Thyroid gland (tissue), 4 donors: ENCODE measurements around the gene CHST11. TPM values are rescaled to one million over a fixed set of nuclear protein-coding genes. Genes with fewer than 3 reads are reported as not detected.

ENCODE experiments used
- DNase-seq, 2 donors: peaks; one replicate each; pipeline ENCODE4 v3.0.0-alpha.2; 2019
- H3K27ac ChIP-seq, 3 donors: fragments of 200-600 bp; sonication (generic); 1 replicate in 2 of 3; 2 replicates in 1 of 3; pipeline ENCODE4 v1.5.1; 2016 to 2019; ENCODE audit warnings: mild to moderate bottlenecking in 1 of 3, moderate library complexity in 1 of 3
- H3K27me3 ChIP-seq: fragments of 200-600 bp; sonication (generic); one replicate; pipeline ENCODE4 v1.5.1; 2019
- H3K36me3 ChIP-seq, 2 donors: fragments of 200-600 bp; sonication (generic); one replicate each; pipeline ENCODE4 v1.5.1; 2016 to 2019
- H3K4me1 ChIP-seq, 2 donors: fragments of 200-600 bp; sonication (generic); one replicate each; pipeline ENCODE4 v1.5.1; 2017 to 2019
- H3K4me3 ChIP-seq, 3 donors: fragments of 200-600 bp; sonication (generic); replicated peaks in 1 of 3; 1 replicate in 2 of 3; 2 replicates in 1 of 3; pipeline ENCODE4 v1.5.1; 2016; ENCODE audit warnings: mild to moderate bottlenecking in 1 of 3
- H3K9me3 ChIP-seq: fragments of 200-600 bp; sonication (generic); one replicate; pipeline ENCODE4 v1.5.1; 2017
- CTCF ChIP-seq, 6 experiments: fragments of 200-600 bp in 3 of 6; fragments of 450-650 bp in 3 of 6; sonication (generic) in 3 of 6; IDR thresholded peaks; one replicate each; pipeline ENCODE4 v1.5.1; 2016 to 2019; ENCODE audit warnings: antibody characterized with exemption in 6 of 6, mild to moderate bottlenecking in 2 of 6, inconsistent platforms in 1 of 6, moderate library complexity in 1 of 6
- POLR2A ChIP-seq, 2 donors: fragments of 450-650 bp; IDR thresholded peaks; one replicate each; pipeline ENCODE4 v1.6.1; 2017; ENCODE audit warnings: antibody characterized with exemption in 2 of 2, mild to moderate bottlenecking in 2 of 2, moderate library complexity in 1 of 2
- WGBS, 2 donors: methylation state at CpG; one replicate each; pipeline ENCODE4 v1.1.5; 2017; 5-methylcytosine and 5-hydroxymethylcytosine counted together
- intact Hi-C: fragments of 100-400 bp; cut with DNase I; formaldehyde crosslinking; loops from one replicate; pipeline ENCODE4 v1.15.1; 2023
- total RNA-seq, 4 donors: library from RNA; depleted of rRNA; stranded (reverse); fragments of >200 nt; gene quantifications; one replicate each; pipeline ENCODE4 v1.2.3, GENCODE V29; 2016

CHST11 gene
- total RNA-seq, 4 donors from 2014 or later, result 6.9 to 11.6 (median 8.0) TPM

- H3K36me3 ChIP-seq, result no peaks in the 10 kb centered on the region
- no peaks in the 10 kb centered on the region for H3K27me3 ChIP-seq
- WGBS, 2 donors, result 84 to 90% methylated on average over 4 of the region's 4 CpGs
- intact Hi-C loops, result no loop called here
- no peaks in the 10 kb centered on the region for H3K4me1 ChIP-seq
- TF ChIP-seq CTCF (IDR thresholded peaks at IDR 0.05), result no peak
- TF ChIP-seq POLR2A (IDR thresholded peaks at IDR 0.05), result no peak
- no peak overlapping the region for H3K27ac ChIP-seq
- H3K9me3 ChIP-seq, result no peaks in the 10 kb centered on the region
- no peak for DNase-seq
- H3K4me3 ChIP-seq, result no peak overlapping the region
Measured at GRCh38 chr12:104634044-104634443, 177.3 kb downstream of the CHST11 start.

- WGBS, 2 donors, result 96 to 97% methylated on average over 3 of the region's 3 CpGs
- no peak for DNase-seq
- Histone ChIP-seq H3K27me3 (no peaks in the 10 kb centered on the region), H3K36me3 (no peaks in the 10 kb centered on the region), H3K4me3 (no peak overlapping the region), H3K9me3 (no peaks in the 10 kb centered on the region), H3K27ac (no peak overlapping the region), H3K4me1 (no peaks in the 10 kb centered on the region)
- TF ChIP-seq CTCF (IDR thresholded peaks at IDR 0.05) (no peak), POLR2A (IDR thresholded peaks at IDR 0.05) (no peak)
- intact Hi-C loops, result no loop called here
Measured at GRCh38 chr12:104634852-104635251, 178.1 kb downstream of the CHST11 start.

GRCh38 chr12:104635607-104636343 is 179.0 kb downstream of the CHST11 start:
- no peak overlapping the region for H3K4me3 ChIP-seq
- no peaks in the 10 kb centered on the region for H3K27me3 ChIP-seq
- 98 to 99% methylated on average over 6 of the region's 6 CpGs for WGBS, 2 donors
- H3K36me3 ChIP-seq, result no peaks in the 10 kb centered on the region
- no peaks in the 10 kb centered on the region for H3K9me3 ChIP-seq
- intact Hi-C loops, result no loop called here
- no peak for DNase-seq
- H3K4me1 ChIP-seq, result no peaks in the 10 kb centered on the region
- TF ChIP-seq POLR2A (IDR thresholded peaks at IDR 0.05) (no peak), CTCF (IDR thresholded peaks at IDR 0.05) (no peak)
- no peak overlapping the region for H3K27ac ChIP-seq

- H3K9me3 ChIP-seq, result no peaks in the 10 kb centered on the region
- no peaks in the 10 kb centered on the region for H3K27me3 ChIP-seq
- TF ChIP-seq CTCF (IDR thresholded peaks at IDR 0.05), result no peak
- no peak for TF ChIP-seq POLR2A (IDR thresholded peaks at IDR 0.05)
- no peak overlapping the region for H3K27ac ChIP-seq
- H3K4me1 ChIP-seq, result no peaks in the 10 kb centered on the region
- no peaks in the 10 kb centered on the region for H3K36me3 ChIP-seq
- intact Hi-C loops, result no loop called here
- 92 to 98% methylated on average over 2 of the region's 2 CpGs for WGBS, 2 donors
- no peak overlapping the region for H3K4me3 ChIP-seq
- no peak for DNase-seq
Measured at GRCh38 chr12:104636496-104636895, 179.7 kb downstream of the CHST11 start.

GRCh38 chr12:104637604-104638003 is 180.9 kb downstream of the CHST11 start:
- H3K36me3 ChIP-seq, result no peaks in the 10 kb centered on the region
- no peak for TF ChIP-seq POLR2A (IDR thresholded peaks at IDR 0.05)
- no peak for TF ChIP-seq CTCF (IDR thresholded peaks at IDR 0.05)
- 76 to 81% methylated on average over 6 of the region's 6 CpGs for WGBS, 2 donors
- no peak for DNase-seq
- no peaks in the 10 kb centered on the region for H3K4me1 ChIP-seq
- intact Hi-C loops, result no loop called here
- H3K4me3 ChIP-seq, result no peak overlapping the region
- no peak overlapping the region for H3K27ac ChIP-seq
- H3K9me3 ChIP-seq, result no peaks in the 10 kb centered on the region
- no peaks in the 10 kb centered on the region for H3K27me3 ChIP-seq
